ENCODE data around the gene CPNE1. TPM values are rescaled to one million over a fixed set of nuclear protein-coding genes. Genes with fewer than 3 reads are reported as not detected.

The CPNE1 gene
- total RNA-seq, 2 experiments from 2014 or later = 308 to 324 TPM

DNA sequence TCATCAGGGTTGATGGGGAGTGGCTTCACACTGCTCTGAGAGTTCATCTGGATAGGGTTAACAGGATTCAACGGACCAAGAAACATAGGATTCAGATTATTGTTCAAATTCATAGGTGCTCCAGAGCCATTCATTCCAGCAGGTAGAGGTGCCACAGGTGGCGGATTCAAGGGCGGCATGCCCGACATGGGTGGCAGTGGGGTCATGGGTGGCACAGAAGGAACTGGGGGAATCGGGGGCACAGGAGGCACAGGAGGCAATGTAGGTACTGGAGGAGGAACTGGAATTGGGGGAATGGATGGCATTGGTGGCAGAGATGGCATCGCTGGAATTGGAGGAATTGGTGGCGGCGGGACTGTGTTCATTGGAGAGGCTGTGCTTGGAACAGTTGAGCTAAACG lies 10.3 kb downstream of the CPNE1 start:
- no peak for DNase-seq
- Mint-ChIP-seq H3K36me3 (ENCODE audit: low read depth) (peaks cover 34% of the 10 kb centered on the region), H3K4me1 (ENCODE audit: low read depth) (peaks cover 53% of the 10 kb centered on the region), H3K4me3 (no peak overlapping the region), H3K27ac (no peak overlapping the region), H3K27me3 (no peaks in the 10 kb centered on the region), H3K9me3 (no peaks in the 10 kb centered on the region)
- TF ChIP-seq, protein P1, sequence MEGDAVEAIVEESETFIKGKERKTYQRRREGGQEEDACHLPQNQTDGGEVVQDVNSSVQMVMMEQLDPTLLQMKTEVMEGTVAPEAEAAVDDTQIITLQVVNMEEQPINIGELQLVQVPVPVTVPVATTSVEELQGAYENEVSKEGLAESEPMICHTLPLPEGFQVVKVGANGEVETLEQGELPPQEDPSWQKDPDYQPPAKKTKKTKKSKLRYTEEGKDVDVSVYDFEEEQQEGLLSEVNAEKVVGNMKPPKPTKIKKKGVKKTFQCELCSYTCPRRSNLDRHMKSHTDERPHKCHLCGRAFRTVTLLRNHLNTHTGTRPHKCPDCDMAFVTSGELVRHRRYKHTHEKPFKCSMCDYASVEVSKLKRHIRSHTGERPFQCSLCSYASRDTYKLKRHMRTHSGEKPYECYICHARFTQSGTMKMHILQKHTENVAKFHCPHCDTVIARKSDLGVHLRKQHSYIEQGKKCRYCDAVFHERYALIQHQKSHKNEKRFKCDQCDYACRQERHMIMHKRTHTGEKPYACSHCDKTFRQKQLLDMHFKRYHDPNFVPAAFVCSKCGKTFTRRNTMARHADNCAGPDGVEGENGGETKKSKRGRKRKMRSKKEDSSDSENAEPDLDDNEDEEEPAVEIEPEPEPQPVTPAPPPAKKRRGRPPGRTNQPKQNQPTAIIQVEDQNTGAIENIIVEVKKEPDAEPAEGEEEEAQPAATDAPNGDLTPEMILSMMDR (IDR thresholded peaks at IDR 0.05) = no peak
- ChIA-PET POLR2A (interaction anchor here (1.0 to 4.3 kb wide), 4 partner anchors 9 to 36 kb away, joined by 4 to 30 read pairs (median 10); partner anchors contain the start of genes CPNE1 and RBM12), CTCF (interaction anchor here (0.9 to 1.8 kb wide), 3 partner anchors 36 to 50 kb away, joined by 3 to 5 read pairs (median 4); no protein-coding TSS in a partner anchor)
- intact Hi-C loops (cut with micrococcal nuclease) = no loop called here
- no peak for ATAC-seq

DNA sequence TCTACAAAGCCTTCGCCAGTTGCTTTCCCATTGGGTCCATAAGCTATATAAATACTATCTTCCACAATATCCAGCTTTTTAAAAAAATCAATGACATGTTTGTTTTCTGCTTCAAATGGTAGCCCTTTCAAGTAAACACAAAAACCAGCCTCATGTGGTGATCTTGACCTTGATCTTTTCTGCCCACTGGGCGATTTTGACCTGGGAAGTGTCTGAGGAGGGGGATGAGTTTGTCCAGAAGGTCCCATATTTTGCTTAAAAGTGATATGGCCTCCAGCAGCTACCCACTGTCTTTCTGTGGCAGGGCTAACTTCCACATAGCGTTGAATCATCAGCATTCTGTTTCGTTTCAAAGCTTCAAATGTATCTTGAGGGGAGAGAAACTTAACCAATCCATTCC lies 10.8 kb downstream of the CPNE1 start:
- POLR2A ChIA-PET = interaction anchor here (0.7 to 4.3 kb wide), 4 partner anchors 9 to 47 kb away, joined by 3 to 30 read pairs (median 10); partner anchors contain the start of genes CPNE1 and RBM12
- intact Hi-C loops (cut with micrococcal nuclease) = no loop called here
- ATAC-seq = no peak

DNA sequence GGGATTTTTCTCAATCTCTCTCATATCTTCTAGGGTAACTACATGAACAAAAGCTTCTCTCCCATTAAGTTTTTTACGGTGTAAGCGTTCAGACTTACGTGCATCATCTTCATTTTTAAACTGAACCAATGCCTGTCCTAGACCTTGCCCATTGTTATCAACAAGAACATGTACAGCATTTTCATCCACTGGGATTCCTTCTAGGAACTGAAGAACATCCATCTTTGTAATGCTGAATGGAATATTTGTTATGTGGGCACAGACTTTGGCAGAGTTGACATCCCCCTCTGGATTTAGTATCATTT lies 11.3 kb downstream of the CPNE1 start:
- CTCF ChIA-PET = interaction anchor here (0.9 kb wide), 1 partner anchor 34 kb away, joined by 4 read pairs; no protein-coding TSS in a partner anchor
- intact Hi-C loops (cut with micrococcal nuclease) = no loop called here
- no peak for ATAC-seq
- H3K4me1 Mint-ChIP-seq (ENCODE audit: low read depth) = peaks cover 55% of the 10 kb centered on the region
- TF ChIP-seq, protein P1 (IDR thresholded peaks at IDR 0.05) = no peak
- H3K27me3 Mint-ChIP-seq = no peaks in the 10 kb centered on the region
- POLR2A ChIA-PET = interaction anchor here (0.7 to 4.3 kb wide), 5 partner anchors 8 to 89 kb away, joined by 3 to 30 read pairs (median 5); partner anchors contain the start of genes CPNE1 and RBM12
- H3K9me3 Mint-ChIP-seq = no peaks in the 10 kb centered on the region
- H3K36me3 Mint-ChIP-seq (ENCODE audit: low read depth) = peaks cover 39% of the 10 kb centered on the region
- no peak overlapping the region for H3K4me3 Mint-ChIP-seq
- H3K27ac Mint-ChIP-seq = no peak overlapping the region
- DNase-seq = no peak

More for the DNA sequence above, 10.8 kb downstream of the CPNE1 start:
- no peaks in the 10 kb centered on the region for H3K27me3 Mint-ChIP-seq
- H3K4me1 Mint-ChIP-seq (ENCODE audit: low read depth) = peaks cover 54% of the 10 kb centered on the region
- H3K9me3 Mint-ChIP-seq = no peaks in the 10 kb centered on the region
- H3K27ac Mint-ChIP-seq = no peak overlapping the region
- H3K36me3 Mint-ChIP-seq (ENCODE audit: low read depth) = peaks cover 36% of the 10 kb centered on the region
- CTCF ChIA-PET = interaction anchor here (0.9 kb wide), 1 partner anchor 35 kb away, joined by 4 read pairs; no protein-coding TSS in a partner anchor
- TF ChIP-seq, protein P1 (IDR thresholded peaks at IDR 0.05) = no peak
- no peak for DNase-seq
- H3K4me3 Mint-ChIP-seq = no peak overlapping the region

DNA sequence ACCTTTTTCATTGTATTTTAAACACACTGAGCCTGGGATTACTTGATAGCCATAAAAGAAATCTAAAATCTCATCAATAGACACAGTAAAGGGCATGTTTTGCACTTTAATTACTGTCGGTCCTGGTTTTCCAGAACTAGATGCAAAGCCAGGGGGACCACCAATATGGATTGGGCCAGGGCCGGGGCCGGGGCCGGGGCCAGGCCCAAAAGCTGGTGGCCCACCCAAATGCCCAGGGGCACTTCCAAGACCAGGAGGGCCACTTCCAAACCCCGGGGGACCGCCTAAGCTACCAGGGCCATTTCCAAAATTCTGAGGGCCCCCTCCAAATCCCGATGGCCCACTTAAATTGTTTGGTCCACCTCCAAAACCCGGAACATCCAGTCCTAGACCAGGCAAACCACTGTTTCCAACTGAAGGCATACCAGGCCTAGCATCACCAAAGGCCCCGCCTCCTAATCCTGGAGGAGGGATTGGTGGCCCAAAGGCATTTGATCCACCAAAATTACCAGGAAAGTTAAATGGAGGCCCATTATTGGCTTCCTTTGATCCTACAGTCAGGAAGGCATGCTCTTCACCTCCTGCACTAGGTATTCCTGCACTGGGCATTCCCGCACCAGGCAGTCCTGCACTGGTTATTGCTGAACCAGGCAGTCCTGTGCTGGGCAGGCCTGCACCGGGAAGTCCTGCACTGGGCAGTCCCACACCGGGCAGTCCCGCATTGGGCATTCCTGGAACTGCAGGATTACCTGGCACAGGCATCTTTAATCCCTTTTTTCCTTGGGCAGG lies 11.9 kb downstream of the CPNE1 start:
- TF ChIP-seq, protein P1 (IDR thresholded peaks at IDR 0.05) = no peak
- no peaks in the 10 kb centered on the region for H3K27me3 Mint-ChIP-seq
- ATAC-seq = no peak
- peak overlapping the region; percentile 42 for H3K27ac Mint-ChIP-seq
- peaks cover 55% of the 10 kb centered on the region for H3K4me1 Mint-ChIP-seq (ENCODE audit: low read depth)
- ChIA-PET CTCF (interaction anchor here (0.9 kb wide), 1 partner anchor 8 kb away, joined by 3 read pairs; no protein-coding TSS in a partner anchor), POLR2A (interaction anchor here (0.7 to 4.3 kb wide), 7 partner anchors 8 to 90 kb away, joined by 3 to 30 read pairs (median 3); partner anchors contain the start of genes CPNE1 and RBM12)
- no peaks in the 10 kb centered on the region for H3K9me3 Mint-ChIP-seq
- H3K36me3 Mint-ChIP-seq (ENCODE audit: low read depth) = peaks cover 41% of the 10 kb centered on the region
- DNase-seq = no peak
- no peak overlapping the region for H3K4me3 Mint-ChIP-seq
- intact Hi-C loops (cut with micrococcal nuclease) = no loop called here

DNA sequence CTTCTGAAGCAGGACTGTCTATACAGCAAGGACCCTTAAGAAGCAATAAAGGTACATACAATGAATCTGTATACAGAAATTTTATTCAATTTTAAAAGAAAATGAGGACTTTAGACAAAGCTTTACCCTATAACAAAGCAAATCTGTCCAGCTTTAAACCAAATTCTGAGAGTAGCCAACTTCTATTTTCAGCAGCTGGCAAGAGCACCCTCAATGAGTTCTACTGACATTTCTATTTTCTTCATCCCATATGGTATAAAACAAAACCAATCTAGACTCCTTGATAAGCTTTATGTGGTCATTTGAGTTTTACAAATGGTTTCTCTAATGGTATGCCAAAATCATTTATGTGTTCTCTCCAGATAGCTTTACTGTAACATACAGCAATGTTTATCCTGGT lies 12.7 kb downstream of the CPNE1 start:
- intact Hi-C loops (cut with micrococcal nuclease) = no loop called here

More for the DNA sequence above, 12.7 kb downstream of the CPNE1 start:
- Mint-ChIP-seq H3K4me1 (ENCODE audit: low read depth) (peaks cover 53% of the 10 kb centered on the region), H3K36me3 (ENCODE audit: low read depth) (peaks cover 38% of the 10 kb centered on the region), H3K4me3 (no peak overlapping the region), H3K9me3 (no peaks in the 10 kb centered on the region), H3K27ac (peak overlapping the region; percentile 42), H3K27me3 (no peaks in the 10 kb centered on the region)
- ChIA-PET CTCF (interaction anchor here (0.9 kb wide), 1 partner anchor 9 kb away, joined by 3 read pairs; no protein-coding TSS in a partner anchor), POLR2A (interaction anchor here (1.3 to 4.3 kb wide), 4 partner anchors 11 to 91 kb away, joined by 3 to 30 read pairs (median 4); partner anchors contain the start of genes CPNE1 and RBM12)
- DNase-seq (no peak), ATAC-seq (no peak)
- TF ChIP-seq, protein P1 (IDR thresholded peaks at IDR 0.05) = no peak

Measured in activated CD8-positive, alpha-beta T cell treated with anti-CD3 and anti-CD28 coated beads for 36 hours (primary cell).